Right renal cortex interstitium (tissue), 3 donors: ENCODE results near the gene ZSCAN21. TPM values are rescaled to one million over a fixed set of nuclear protein-coding genes. Genes with fewer than 3 reads are reported as not detected.

Source experiments
- DNase-seq, 3 donors: peaks; one replicate each; pipeline ENCODE4 v3.0.0-alpha.2; 2013; ENCODE audit warnings: low read depth in 3 of 3, low spot score in 2 of 3
- polyA plus RNA-seq, 3 donors: library from polyadenylated mRNA; unstranded; fragments of 120-200 nt; gene quantifications; one replicate each; pipeline ENCODE4 v1.2.1, GENCODE V29; 2013; ENCODE audit not compliant: insufficient read length in 3 of 3

The ZSCAN21 gene
- polyA plus RNA-seq, 3 donors = 21.3 to 24.3 (median 21.8) TPM

GRCh38 chr7:100095289-100095688, 45.7 kb downstream of the ZSCAN21 start:
- no peak for DNase-seq

GRCh38 chr7:100095704-100096103, 46.1 kb downstream of the ZSCAN21 start:
- DNase-seq = no peak

- no peak for DNase-seq
Observed at GRCh38 chr7:100098913-100099312, 49.3 kb downstream of the ZSCAN21 start.

GRCh38 chr7:100099452-100099851, 49.9 kb downstream of the ZSCAN21 start:
- no peak for DNase-seq

- DNase-seq = peak; percentile 84 to 95 (median 93)
Observed at GRCh38 chr7:100100420-100101015, 50.9 kb downstream of the ZSCAN21 start.

GRCh38 chr7:100101016-100101862, 51.7 kb downstream of the ZSCAN21 start, which contains the start of the genes AP4M1 and MCM7:
Gene AP4M1 (plus strand): TSS chr7:100101643. CDS start chr7:100101715, 72 bp downstream.
Gene MCM7 (minus strand): TSS chr7:100101397. CDS start chr7:100101294, 103 bp downstream.
- DNase-seq = peak; percentile 86 to 95 (median 93)

GRCh38 chr7:100102950-100103840, 53.6 kb downstream of the ZSCAN21 start:
- no peak for DNase-seq

GRCh38 chr7:100105534-100105933, 56.0 kb downstream of the ZSCAN21 start:
- no peak for DNase-seq

GRCh38 chr7:100106633-100107032, 57.1 kb downstream of the ZSCAN21 start:
- DNase-seq = no peak

- no peak for DNase-seq
Observed at GRCh38 chr7:100107125-100107737, 57.7 kb downstream of the ZSCAN21 start.

- DNase-seq = no peak
Observed at GRCh38 chr7:100107890-100108289, 58.3 kb downstream of the ZSCAN21 start.

- no peak for DNase-seq
Observed at GRCh38 chr7:100109521-100110163, 60.1 kb downstream of the ZSCAN21 start.

- DNase-seq = no peak
Observed at GRCh38 chr7:100111156-100111555, 61.6 kb downstream of the ZSCAN21 start.

- DNase-seq = no peak
Observed at GRCh38 chr7:100111914-100112313, 62.3 kb downstream of the ZSCAN21 start.

Other genes starting within 250 kb of the ZSCAN21 start
- under 1 TPM; 0.17 to 0.39 (median 0.32) TPM for gene CYP3A43, start 221.8 kb upstream of the ZSCAN21 start, polyA plus RNA-seq
- not detected for gene OR2AE1, start 172.7 kb upstream of the ZSCAN21 start, polyA plus RNA-seq
- 10 to 100 TPM; 36.0 to 41.3 (median 41.1) TPM for gene TRIM4, start 130.2 kb upstream of the ZSCAN21 start, polyA plus RNA-seq
- 1 to 10 TPM in 2 of 3 donors, under 1 TPM in 1; 0.82 to 1.3 (median 1.0) TPM for gene GJC3, start 120.2 kb upstream of the ZSCAN21 start, polyA plus RNA-seq
- gene AZGP1, start 73.7 kb upstream of the ZSCAN21 start, polyA plus RNA-seq = 10 to 100 TPM; 48.4 to 73.4 (median 71.9) TPM
- 10 to 100 TPM; 48.5 to 52.4 (median 52.3) TPM for gene ZKSCAN1, start 34.2 kb upstream of the ZSCAN21 start, polyA plus RNA-seq
- 10 to 100 TPM; 48.9 to 54.5 (median 53.0) TPM for gene ZNF3, start 31.9 kb downstream of the ZSCAN21 start, polyA plus RNA-seq
- 100 to 1,000 TPM; 124 to 140 (median 136) TPM for gene COPS6, start 39.2 kb downstream of the ZSCAN21 start, polyA plus RNA-seq
- 100 to 1,000 TPM; 146 to 157 (median 157) TPM for gene MCM7, start 51.6 kb downstream of the ZSCAN21 start, polyA plus RNA-seq
- gene AP4M1, start 51.9 kb downstream of the ZSCAN21 start, polyA plus RNA-seq = 10 to 100 TPM; 27.7 to 34.3 (median 31.7) TPM
- gene TAF6, start 69.6 kb downstream of the ZSCAN21 start, polyA plus RNA-seq = 10 to 100 TPM; 50.7 to 55.0 (median 54.9) TPM
- gene CNPY4, start 69.9 kb downstream of the ZSCAN21 start, polyA plus RNA-seq = 10 to 100 TPM; 46.4 to 52.3 (median 50.7) TPM
- gene MBLAC1, start 77.2 kb downstream of the ZSCAN21 start, polyA plus RNA-seq = 1 to 10 TPM; 1.2 to 1.7 (median 1.3) TPM
- gene LAMTOR4, start 99.1 kb downstream of the ZSCAN21 start, polyA plus RNA-seq = 100 to 1,000 TPM in 1 of 3 donors, 10 to 100 TPM in 2; 99.1 to 103 (median 99.7) TPM
- gene TRAPPC14, start 108.9 kb downstream of the ZSCAN21 start, polyA plus RNA-seq = 10 to 100 TPM; 15.1 to 19.5 (median 16.1) TPM
- 1 to 10 TPM; 4.8 to 5.2 (median 5.0) TPM for gene GAL3ST4, start 118.8 kb downstream of the ZSCAN21 start, polyA plus RNA-seq
- 1 to 10 TPM; 6.3 to 7.3 (median 7.2) TPM for gene GPC2, start 127.6 kb downstream of the ZSCAN21 start, polyA plus RNA-seq
- 10 to 100 TPM in 2 of 3 donors, 1 to 10 TPM in 1; 9.2 to 11.8 (median 10.5) TPM for gene STAG3, start 128.1 kb downstream of the ZSCAN21 start, polyA plus RNA-seq
- 1 to 10 TPM; 2.0 to 3.8 (median 3.1) TPM for gene PVRIG, start 170.2 kb downstream of the ZSCAN21 start, polyA plus RNA-seq